ENCODE data around the gene SOX8. TPM values are rescaled to one million over a fixed set of nuclear protein-coding genes. Genes with fewer than 3 reads are reported as not detected.

Gene SOX8
- total RNA-seq, 1 donor from 2014 or later: 0.27 TPM

- no peak for TF ChIP-seq CTCF (IDR thresholded peaks at IDR 0.05)
- Mint-ChIP-seq H3K4me3 (ENCODE audit: unreplicated experiment) (no peak overlapping the region), H3K4me1 (ENCODE audit: unreplicated experiment) (no peaks in the 10 kb centered on the region), H3K36me3 (ENCODE audit: unreplicated experiment) (no peaks in the 10 kb centered on the region), H3K27ac (ENCODE audit: unreplicated experiment) (no peak overlapping the region), H3K9me3 (ENCODE audit: unreplicated experiment) (no peaks in the 10 kb centered on the region), H3K27me3 (ENCODE audit: unreplicated experiment) (peaks cover 3% of the 10 kb centered on the region)
- DNase-seq (ENCODE audit: extremely low spot score, unreplicated experiment): no peak
Measured at GRCh38 chr16:1034230-1035065, 52.9 kb downstream of the SOX8 start.

- Mint-ChIP-seq H3K27ac (ENCODE audit: unreplicated experiment) (no peak overlapping the region), H3K36me3 (ENCODE audit: unreplicated experiment) (no peaks in the 10 kb centered on the region), H3K9me3 (ENCODE audit: unreplicated experiment) (no peaks in the 10 kb centered on the region), H3K4me1 (ENCODE audit: unreplicated experiment) (no peaks in the 10 kb centered on the region), H3K4me3 (ENCODE audit: unreplicated experiment) (no peak overlapping the region), H3K27me3 (ENCODE audit: unreplicated experiment) (peaks cover 3% of the 10 kb centered on the region)
- no peak for DNase-seq (ENCODE audit: extremely low spot score, unreplicated experiment)
- TF ChIP-seq CTCF (IDR thresholded peaks at IDR 0.05): no peak
Measured at GRCh38 chr16:1035066-1035415, 53.5 kb downstream of the SOX8 start.

GRCh38 chr16:1036166-1036565 is 54.6 kb downstream of the SOX8 start:
- no peak overlapping the region for H3K27ac Mint-ChIP-seq (ENCODE audit: unreplicated experiment)
- H3K27me3 Mint-ChIP-seq (ENCODE audit: unreplicated experiment): peaks cover 3% of the 10 kb centered on the region
- H3K4me1 Mint-ChIP-seq (ENCODE audit: unreplicated experiment): no peaks in the 10 kb centered on the region
- H3K4me3 Mint-ChIP-seq (ENCODE audit: unreplicated experiment): no peak overlapping the region
- no peaks in the 10 kb centered on the region for H3K9me3 Mint-ChIP-seq (ENCODE audit: unreplicated experiment)
- H3K36me3 Mint-ChIP-seq (ENCODE audit: unreplicated experiment): no peaks in the 10 kb centered on the region
- DNase-seq (ENCODE audit: extremely low spot score, unreplicated experiment): no peak
- TF ChIP-seq CTCF (IDR thresholded peaks at IDR 0.05): no peak

Other genes with a start within 250 kb of the SOX8 start
- 31.4 and 31.5 TPM in 2 replicates for gene CIAO3, start 240.8 kb upstream of the SOX8 start, total RNA-seq
- gene MSLN, start 221.0 kb upstream of the SOX8 start, total RNA-seq: 0.19 and 0.21 TPM in 2 replicates
- gene RPUSD1, start 193.4 kb upstream of the SOX8 start, total RNA-seq: 20.8 and 24.3 TPM in 2 replicates
- gene CHTF18, start 193.2 kb upstream of the SOX8 start, total RNA-seq: 19.3 and 25.4 TPM in 2 replicates
- gene GNG13, start 181.0 kb upstream of the SOX8 start, total RNA-seq: not detected in 2 replicates
- gene LMF1, start 10.8 kb upstream of the SOX8 start, total RNA-seq: 24.6 and 27.4 TPM in 2 replicates
- gene SSTR5, start 91.0 kb downstream of the SOX8 start, total RNA-seq: not detected in 2 replicates
- gene C1QTNF8, start 114.5 kb downstream of the SOX8 start, total RNA-seq: not detected in 2 replicates
- 21.2 and 21.3 TPM in 2 replicates for gene CACNA1H, start 171.3 kb downstream of the SOX8 start, total RNA-seq
- not detected in 2 replicates for gene TPSG1, start 243.5 kb downstream of the SOX8 start, total RNA-seq
- gene TPSB2, start 248.4 kb downstream of the SOX8 start, total RNA-seq: not detected in 2 replicates